HG03521 (cell line): ENCODE results near the gene ITIH4.
"Not testable (repeated sequence)": the region's sequence is repeated elsewhere in the genome, so short reads cannot be mapped to it uniquely, and the experiment has no call there.

Experiments
- ATAC-seq: cut with Tn5 transposase; IDR thresholded peaks from one replicate; pipeline ENCODE4 v1.9.1; 2021; ENCODE audit warnings: mild to moderate bottlenecking, moderate library complexity; ENCODE audit not compliant: unreplicated experiment

ITIH4 gene

DNA sequence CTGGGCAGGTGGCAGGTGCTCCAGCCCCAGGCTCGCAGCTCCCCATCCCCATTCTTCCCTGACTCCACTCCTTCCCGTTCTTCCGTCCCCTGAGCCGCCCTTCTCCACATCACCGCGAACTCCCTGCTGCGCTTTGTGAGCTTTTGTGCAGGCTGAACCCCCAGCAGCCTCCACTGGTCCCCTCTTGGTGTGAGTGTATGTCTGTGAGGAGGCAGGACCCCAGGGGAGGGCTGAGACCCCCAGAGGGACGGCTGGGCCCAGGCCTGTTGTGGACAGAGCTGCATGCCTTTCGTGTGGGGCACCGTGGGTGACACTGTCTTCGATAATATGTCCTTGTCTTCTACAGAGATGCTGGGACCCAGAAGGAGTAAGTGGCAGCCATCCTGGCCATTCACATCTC, 43.2 kb downstream of the ITIH4 start:
- ATAC-seq, result no peak

DNA sequence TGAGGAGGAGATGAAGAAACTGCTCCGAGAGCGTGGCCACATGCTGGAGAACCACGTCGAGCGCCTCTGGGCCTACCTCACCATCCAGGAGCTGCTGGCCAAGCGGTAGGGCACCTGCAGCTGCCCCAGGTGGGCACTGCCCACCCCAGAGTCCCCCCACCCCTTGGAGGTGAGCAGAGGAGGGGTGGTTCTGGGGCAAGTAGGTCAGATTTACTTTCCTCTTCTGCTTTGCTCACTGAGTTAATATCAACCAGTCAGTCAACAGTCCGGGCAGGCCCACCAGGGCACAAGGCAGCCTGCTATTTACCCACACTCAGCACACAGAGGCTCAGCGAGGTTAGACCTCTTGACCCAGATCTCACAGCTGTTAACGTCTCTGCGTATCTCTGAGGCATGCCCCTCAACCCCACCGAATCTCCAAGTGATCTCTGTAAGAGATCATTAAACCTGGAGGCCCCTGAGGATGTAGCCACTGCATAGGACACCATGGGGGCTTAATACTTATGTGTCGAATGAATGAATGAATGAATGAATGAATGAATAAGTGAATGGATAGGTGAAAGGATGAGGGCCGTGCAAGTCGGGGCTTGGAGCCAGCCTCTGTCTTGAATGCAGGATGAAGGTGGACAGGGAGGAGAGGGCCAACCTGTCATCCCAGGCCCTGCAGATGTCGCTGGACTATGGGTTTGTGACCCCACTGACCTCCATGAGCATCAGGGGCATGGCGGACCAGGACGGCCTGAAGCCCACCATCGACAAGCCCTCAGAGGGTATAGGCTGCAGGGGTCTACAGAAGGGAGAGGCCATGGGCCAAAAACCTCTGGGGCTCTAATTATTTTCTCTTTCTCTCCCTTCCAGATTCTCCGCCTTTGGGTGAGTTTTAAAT, 43.9 kb downstream of the ITIH4 start:
- ATAC-seq, result no peak

DNA sequence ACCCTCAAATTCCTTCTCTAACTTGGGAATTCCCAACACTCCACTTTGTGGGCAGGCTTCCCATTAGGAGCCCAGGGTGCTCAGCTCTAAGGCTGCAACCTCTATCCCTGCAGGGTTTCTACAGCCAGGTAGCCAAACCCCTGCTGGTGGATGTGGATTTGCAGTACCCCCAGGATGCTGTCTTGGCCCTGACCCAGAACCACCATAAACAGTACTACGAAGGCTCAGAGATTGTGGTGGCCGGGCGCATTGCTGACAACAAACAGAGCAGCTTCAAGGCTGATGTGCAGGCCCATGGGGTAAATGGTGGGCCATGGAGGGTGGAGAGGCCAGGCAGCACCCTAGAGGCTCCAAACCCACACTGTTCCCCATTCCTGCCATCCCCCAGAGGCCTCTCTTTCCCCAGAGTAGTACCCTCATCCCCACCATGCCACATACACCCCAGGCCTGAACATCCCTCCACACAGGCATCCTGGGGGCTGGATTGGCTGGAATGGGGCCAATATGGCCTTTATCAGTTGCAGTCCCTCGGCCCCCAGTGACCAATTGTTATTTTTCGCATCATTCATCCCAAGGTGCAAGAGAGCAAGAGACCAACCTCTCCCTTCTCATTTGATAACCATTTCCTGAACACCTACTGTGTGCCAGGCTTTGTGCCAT, 45.4 kb downstream of the ITIH4 start:
- no peak for ATAC-seq

DNA sequence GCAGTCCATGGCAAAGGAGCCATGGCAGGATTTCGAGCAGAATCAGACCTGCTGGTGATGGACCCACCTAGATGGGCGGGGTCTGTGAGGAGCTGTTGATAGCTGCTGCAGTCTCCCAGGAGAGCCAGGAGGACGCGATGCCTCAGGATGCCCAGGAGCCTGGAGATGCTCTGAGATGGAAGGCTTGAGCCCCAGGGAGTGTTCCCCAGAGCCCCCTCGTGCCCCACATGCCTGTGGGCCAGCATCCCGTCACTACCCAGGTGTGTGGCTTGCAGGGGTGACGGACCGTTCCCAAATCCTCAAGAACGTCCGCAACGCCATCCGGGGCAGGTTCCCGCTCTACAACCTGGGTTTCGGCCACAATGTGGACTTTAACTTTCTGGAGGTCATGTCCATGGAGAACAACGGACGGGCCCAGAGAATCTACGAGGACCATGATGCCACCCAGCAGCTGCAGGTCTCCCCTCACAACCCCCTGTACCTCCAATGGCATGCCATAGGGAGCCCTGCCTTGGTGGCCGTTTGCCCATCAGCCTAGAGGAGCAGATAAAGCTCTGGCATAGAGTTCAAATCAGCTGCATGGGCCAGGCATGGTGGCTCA, 46.4 kb downstream of the ITIH4 start:
- ATAC-seq, result no peak

DNA sequence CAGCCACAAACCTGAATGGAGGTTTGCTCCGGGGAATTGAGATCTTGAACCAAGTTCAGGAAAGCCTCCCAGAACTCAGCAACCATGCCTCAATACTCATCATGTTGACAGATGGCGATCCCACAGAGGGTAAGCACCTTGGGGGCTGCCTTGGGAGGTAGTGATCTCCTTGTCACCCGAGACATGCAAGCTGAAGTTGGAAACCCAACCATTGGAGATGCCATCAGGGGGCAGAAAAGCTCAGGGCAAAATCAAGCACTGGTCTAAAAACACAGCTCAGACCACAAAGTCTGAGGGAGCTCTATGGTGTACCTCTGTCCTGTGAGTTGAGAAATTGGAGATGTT, 47.3 kb downstream of the ITIH4 start:
- ATAC-seq, result no peak

DNA sequence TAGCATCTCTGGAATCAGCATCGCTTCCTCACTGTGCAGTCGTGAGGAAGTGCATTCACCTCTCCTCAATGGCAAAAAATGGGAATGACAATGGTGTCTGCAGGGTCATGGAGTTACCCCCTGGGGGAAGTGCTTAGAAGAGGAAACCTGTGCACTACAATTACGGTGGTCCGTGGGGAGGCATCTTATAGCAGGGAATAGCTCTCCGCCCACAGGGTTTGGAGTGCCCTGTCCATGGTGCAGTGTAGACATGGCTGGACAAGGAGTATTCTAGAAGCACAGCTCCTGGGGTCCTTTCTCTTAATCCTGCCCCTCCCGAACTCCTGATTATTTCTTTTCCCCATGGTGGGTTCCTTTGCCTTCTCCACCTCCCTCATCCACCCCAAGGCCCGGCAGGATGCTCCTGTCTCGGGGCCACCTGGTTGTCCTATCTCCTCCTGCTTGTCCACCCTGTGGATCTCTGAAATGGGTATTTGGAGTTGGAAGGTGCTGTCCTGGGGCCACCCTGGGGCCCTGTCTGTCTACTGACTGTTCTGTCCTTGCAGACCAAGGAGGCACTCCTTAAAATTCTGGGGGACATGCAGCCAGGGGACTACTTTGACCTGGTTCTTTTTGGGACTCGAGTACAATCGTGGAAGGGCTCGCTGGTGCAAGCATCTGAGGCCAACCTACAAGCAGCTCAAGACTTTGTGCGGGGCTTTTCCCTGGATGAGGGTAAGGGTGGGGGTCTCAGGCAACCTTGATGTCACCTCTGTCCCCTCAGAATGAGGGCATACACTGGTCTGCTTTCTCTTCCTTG, 47.9 kb downstream of the ITIH4 start:
- ATAC-seq, result no peak

DNA sequence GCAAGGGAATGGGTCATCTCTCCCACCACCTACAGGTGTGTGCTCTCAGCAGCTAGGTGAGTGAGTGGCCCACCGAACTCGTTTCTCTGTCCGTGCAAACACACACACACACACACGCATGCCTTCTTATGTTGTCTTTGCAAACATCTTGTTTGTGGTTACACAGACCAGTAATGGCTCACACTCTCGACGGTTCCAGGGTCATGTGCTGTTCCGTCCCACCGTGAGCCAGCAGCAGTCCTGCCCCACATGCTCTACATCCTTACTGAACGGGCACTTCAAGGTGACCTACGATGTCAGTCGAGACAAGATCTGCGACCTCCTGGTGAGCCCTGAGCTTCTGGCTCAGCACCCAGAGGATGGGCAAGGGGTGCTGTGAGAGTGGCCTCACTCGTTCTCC, 48.7 kb downstream of the ITIH4 start:
- no peak for ATAC-seq

DNA sequence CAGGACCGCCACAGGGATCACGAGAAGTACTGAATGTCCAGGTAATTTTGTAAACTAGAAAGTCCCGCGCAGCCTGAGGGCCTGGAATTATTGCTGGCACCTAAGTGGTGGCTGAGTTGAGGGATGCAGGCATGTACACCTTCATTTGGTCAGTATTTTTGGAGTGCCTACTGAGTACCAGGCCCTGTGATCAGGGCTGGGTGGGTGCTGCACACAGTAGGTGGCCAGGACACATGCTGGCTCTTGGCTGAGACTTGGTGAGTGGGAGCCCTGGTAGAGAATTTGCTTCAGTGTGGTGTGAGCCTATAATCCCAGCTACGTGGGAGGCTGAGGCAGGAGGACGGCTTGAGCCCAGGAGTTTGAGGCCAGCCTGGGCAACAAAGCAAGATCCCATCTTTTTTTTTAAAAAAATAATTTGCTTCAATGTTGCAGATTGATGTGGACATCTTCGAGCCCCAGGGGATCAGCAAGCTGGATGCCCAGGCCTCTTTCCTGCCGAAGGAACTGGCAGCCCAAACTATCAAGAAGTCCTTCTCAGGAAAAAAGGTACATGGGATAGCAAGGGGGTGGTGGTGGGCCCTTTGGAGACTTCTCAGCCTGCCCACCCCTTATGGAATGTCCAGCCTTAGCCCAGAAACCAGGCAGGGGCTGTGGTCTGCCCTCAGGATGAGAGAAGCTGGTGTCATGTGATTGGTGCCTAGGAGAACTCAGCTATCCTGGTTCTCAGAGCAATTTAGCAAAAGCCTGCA, 50.5 kb downstream of the ITIH4 start:
- no peak for ATAC-seq

DNA sequence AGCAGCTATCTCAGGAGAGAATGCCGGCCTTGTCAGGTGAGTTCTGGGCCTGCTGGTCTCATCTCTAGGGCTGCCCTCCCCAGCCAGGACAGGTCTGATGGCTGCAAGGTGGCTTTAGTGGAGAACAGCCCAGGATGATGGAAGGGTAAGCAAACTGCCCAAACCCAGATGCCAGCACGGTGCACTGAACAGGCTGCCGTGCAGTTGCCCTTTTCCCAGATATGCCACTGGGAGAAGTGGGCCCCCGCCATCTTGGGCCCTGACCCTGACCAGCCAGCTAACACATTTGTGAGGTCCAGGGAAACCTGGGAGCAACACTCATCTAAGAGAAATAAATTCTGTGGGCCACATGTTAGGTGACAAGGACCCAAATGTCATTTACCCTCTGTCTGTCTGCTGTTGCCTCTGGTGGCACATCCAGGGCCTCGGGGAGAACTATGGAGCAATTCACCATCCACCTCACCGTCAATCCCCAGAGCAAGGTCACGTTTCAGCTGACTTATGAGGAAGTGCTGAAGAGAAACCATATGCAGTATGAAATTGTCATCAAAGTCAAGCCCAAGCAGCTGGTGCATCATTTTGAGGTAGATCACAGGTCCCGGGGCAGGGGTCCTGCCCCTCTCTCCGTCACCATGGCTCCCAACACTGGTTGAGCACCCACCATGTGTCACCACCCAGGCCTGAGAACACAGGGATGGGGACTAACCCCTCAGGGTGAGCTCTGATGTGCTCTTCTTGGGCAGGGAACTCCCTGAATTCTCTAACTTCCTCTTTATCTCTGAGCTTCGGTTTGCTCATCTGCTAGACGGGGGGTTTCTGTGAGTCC, 51.2 kb downstream of the ITIH4 start:
- ATAC-seq, result no peak

DNA sequence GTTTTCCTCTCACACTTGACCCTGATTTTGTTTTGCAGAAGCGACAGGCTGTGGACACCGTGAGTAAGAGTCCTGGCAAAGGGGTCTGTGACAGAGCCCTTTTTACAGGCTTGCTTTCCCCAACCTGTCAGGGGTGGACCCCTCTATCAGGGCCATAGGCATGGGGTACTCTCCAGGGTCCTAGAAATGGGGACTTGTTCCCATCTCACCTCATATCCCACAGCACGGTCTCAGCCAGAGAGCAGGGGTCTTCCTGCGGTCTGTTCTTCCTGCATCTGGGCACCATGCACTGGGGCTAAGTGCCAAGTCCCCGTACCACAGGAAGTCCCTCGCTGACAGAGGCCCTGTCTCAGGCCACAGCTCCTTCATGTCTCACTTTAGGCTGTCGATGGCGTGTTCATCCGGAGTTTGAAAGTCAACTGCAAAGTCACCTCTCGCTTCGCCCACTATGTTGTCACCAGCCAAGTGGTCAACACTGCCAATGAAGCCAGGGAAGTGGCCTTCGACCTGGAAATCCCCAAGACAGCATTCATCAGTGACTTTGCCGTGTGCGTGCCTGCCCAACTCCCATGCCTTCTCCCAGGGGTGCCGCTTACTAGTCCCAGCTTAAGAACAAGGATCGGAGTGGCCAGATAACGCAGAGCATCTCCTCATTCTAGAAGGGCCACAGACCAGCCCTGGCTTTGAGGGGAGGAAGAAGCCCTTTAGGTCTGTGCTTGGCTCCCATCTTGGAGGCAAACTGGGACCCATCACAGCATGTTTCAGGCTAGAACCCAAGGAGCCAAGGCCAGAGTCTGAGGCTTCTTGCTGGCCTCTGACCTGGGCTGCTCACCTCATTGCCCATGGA, 52.3 kb downstream of the ITIH4 start:
- ATAC-seq, result no peak

DNA sequence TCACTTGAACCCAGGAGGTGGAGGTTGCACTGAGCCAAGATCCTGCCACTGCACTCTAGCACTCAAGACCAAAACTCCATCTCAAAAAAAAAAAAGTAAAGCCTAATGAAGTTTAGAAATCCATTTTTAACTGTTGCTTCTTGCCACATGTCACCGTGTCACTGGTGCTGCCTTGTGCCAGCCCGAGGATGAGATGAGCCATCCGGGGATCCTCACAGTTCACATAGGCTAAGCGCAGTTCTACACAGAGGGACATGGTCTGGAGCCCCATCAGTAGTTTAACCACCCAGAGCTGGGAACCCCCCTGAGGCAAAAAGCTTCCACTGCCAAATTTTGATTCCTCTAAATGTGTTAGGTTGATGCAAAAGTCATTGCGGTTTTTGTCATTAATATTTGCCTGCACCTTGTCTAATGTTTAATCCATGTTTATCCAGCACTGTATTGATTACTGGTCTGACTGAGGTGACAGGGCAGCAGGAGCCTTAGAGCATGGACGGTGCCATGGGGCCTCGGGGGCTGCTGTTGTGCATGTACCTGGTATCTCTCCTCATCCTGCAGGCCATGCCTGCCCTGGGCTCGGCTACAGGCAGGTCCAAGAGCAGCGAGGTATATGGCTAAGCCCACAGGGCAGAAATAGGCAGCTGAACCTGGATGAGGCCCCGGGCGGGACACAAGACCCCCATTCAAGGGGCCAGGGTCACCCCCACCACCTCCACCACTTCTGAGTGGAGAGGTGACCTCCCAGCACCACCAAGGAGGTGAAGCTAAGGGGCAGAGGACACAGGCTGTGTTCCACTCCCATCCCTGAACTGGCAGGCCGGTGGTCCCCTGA, 53.1 kb downstream of the ITIH4 start, which contains the start of gene ITIH1:
Gene ITIH1, plus strand, starts transcription at position 473 of the 832 bp plus-strand sequence. Its CDS starts 17 bp downstream, at position 490.
- ATAC-seq, result no peak

DNA sequence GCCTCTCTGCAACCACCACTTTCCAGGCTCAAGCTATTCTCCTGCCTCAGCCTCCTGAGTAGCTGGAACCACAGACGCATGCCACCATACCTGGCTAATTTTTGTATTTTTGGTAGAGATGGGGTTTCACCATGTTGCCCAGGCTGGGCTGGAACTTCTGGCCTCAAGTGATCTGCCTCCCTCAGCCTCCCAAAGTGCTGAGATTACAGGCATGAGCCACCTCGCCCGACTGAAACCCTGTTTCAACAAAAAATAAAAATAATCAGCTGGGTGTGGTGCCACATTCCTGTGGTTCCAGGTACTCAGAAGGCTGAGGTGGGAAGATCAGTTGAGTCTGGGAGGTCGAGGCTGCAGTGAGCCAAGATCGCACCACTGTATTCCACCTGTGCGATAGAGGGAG, 54.0 kb downstream of the ITIH4 start:
- ATAC-seq, result not testable (repeated sequence)

DNA sequence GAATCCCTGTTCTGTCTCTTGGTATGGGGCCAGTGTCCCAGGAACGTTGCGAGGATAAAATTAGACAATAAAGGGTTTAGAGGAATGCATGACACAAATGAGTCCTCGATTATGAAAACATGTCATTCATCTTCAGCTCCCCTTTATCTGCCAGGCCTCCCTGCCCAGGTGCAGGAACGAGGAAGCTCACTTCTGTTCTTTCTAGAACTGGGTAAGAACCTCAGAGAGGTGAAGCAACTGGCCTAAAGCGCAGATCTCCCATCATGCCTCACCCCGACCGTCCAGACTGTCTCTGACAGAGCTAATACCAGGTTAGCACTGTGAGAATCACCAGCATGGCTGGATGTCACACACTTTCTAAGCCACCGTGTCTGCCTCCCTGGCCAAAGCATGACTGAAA, 54.6 kb downstream of the ITIH4 start:
- no peak for ATAC-seq

DNA sequence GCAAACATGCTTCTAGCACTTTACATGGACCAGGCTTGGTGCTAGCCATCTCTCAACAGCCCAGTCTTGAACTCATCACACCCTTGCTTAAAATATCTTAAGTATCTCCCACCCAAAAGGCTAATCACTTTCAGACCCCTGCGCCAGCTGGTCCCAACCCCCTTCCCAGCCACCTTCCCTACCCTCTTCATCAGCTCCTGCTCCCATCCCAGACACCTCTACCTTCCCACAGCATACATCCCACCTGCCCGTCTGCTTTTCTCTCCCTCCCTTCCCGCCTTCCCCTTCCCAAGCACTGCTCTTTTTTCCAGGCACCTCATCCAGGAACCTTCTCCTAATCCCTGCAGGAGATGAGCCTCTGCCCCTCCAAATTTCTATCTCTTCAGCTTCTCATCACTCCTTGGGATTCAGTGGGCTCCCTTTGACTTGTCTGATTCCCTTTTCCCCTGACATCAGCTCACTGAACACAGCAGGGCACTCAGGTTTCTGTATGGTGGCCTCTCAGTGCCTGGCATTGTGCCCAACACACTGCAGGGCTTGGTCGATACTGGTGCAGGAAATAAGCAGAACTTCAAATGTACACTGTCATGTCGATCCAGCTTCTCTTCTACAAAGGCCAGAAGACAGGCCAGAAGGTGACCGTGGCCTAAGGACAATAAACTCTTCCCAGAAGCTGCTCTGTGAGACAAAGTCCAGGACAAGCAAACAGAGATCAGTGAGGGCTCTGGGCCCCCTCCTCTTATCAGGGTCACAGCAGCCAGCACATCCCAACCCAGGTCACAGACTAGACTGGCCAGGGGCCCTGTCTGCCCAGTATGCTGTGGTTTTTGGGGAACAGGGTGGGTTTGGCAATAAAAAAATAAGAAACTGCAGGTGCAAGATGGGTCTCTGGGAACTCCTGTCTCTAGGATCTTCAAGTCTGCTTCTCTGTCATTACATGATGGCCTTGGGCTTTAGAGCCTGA, 55.3 kb downstream of the ITIH4 start:
- no peak for ATAC-seq

DNA sequence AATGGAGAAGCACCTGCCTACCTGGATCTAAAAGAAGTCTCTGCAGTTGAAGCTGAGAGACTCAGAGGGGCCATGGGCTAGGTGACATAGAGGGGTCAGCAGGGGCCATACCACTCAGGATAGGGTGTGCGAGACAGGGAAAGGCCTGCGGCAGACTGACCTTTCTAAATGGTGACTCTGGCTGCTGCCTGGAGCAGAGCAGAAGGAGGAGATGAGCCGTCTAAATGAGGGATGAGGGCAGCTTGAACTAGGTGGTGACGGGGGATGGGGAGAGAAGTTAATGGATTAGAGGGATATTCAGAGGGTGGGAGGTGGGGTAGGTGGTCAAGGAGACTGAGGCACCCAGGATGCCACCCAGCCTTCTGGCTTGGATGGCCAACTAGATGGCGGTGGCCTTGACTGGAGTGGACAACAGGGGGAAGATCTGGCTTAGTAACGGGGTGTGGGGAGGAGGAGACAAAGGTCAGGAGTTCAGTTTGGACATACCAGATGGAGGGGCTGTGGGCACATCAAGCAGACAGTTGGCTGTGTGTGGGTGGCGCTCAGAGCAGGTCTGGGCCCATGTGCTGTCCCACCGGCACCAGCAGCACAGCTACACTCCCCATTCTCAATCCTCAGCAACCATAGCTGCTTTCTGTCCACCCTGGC, 56.3 kb downstream of the ITIH4 start:
- ATAC-seq, result no peak

DNA sequence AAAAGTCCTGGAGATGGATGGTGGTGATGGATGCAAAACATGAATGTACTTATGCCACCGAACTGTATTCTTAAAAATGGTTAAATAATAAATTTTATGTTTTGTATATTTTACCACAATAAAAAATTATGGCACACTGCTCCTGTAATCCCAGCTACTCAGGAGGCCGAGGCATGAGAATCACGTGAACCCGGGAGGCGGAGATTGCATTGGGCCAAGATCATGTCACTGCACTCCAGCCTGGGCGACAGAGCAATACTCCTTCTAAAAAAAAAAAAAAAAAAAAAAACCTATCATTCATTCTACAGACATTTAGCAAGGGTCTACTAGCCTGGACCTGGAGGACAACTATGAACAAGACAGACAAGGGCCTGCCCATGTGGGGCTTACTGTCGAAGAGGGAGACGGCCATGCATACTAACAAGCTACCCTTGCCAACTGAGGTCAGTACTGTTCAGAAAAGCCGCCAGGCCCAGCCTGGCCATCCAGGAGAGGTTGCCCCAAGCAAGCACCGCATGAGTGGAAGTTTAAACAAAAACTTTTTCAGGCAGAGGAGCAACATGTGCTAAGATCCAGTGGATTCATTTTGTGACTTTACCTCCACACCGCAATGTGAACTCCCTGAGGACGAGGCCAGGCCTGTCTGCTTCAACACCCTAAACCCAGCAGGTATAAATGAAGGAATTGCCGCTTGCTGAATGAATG, 57.0 kb downstream of the ITIH4 start:
- ATAC-seq, result no peak
